ENCODE measurements around the gene PFKL.

DNA sequence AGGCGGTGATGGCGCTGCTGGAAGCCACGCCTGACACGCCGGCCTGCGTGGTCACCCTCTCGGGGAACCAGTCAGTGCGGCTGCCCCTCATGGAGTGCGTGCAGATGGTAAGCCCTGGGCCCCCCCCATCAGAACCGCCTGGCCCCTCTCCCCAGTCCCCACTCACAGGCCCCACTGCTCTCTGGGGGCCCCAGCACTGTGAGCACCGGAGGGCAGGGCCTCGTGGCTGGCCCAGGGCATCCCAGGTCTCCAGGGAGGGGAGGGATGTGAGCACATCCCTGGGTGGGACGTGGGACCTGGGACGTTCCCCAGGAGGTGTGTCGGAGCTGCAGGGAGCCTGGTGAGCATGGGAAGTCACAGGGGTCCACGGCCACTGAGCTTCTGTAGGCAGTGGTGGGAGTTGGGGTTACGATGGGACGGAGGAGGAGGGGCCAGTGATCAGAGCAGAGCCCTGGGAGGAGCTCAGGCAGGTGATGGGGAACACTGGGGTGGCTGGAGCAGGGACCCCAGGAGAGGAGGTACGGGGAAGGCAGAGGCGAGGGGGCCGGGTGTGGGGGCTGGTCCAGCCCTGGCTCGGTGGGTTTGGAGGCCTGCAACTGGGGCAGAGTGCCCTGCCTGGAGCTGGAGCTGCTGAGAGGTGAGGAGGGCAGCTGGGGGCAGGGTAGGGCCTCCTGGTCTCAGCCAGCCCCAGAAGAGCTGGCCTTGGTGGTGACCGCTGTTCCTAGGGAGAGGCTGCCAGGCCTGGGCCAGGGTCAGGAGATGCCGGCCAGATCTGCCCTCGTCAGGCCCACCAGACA is 18.8 kb downstream of the PFKL start:
- TF ChIP-seq EZH2 (IDR thresholded peaks at IDR 0.05; ENCODE audit: insufficient read depth, poor library complexity, severe bottlenecking) (no peak), EZH2phosphoT487 (IDR thresholded peaks at IDR 0.05; ENCODE audit: insufficient read depth, low read depth) (no peak)
